GM15510 (cell line): ENCODE results near the gene FOXC2.

Experiments
- POLR2A ChIP-seq: IDR thresholded peaks from 3 replicates; pipeline ENCODE4 v1.6.1; 2011; ENCODE audit warnings: borderline replicate concordance; ENCODE audit not compliant: insufficient read length; ENCODE audit errors: extremely low read depth

FOXC2 gene

GRCh38 chr16:86598607-86599565 is 32.3 kb downstream of the FOXC2 start:
- TF ChIP-seq POLR2A: no peak

- TF ChIP-seq POLR2A: no peak
Observed at GRCh38 chr16:86601356-86601755, 34.7 kb downstream of the FOXC2 start.

GRCh38 chr16:86602521-86602920 is 35.9 kb downstream of the FOXC2 start:
- no peak for TF ChIP-seq POLR2A

GRCh38 chr16:86604436-86605193 is 38.0 kb downstream of the FOXC2 start:
- no peak for TF ChIP-seq POLR2A

DNA sequence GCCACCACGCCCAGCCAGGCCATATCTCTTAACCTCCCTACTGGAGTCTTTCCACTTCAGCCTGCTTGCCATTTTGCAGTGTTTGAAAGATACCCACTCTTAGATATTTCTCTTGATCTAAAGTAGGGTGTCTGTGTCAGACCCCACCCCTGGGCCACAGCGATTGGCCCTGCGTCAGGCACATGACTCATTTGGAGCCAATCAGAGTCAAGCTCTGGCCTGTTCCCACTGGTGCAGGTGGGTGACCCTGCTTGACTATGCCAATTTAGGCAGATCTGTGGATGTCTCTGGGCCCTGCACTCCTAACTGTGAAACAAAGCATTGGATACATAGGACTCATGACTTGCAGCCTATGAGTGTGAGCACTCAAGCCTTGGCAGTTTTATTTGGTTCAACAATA is 39.3 kb downstream of the FOXC2 start:
- no peak for TF ChIP-seq POLR2A

GRCh38 chr16:86608301-86608747 is 41.7 kb downstream of the FOXC2 start:
- no peak for TF ChIP-seq POLR2A

- TF ChIP-seq POLR2A: no peak
Observed at GRCh38 chr16:86609115-86609514, 42.5 kb downstream of the FOXC2 start.

DNA sequence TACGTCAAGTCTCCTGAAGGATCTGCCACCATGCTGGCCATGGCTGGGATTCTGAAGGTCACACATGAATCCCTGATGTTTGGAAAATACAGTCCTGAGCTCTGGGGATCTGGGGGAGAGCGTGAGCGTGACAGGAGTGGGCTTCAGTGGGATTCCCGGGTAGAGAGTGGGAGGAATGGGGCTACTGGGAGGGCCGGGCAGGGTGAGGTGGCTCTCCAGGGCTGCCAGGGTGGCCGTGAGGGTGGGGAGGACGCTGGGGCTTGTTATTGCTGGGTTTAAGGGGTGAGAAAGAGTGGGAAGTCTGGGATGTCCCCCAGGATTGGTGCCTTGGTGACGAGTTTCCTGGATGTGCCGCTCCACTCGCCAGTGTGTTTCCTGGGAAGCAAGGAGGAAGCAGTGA is 43.0 kb downstream of the FOXC2 start:
- no peak for TF ChIP-seq POLR2A

DNA sequence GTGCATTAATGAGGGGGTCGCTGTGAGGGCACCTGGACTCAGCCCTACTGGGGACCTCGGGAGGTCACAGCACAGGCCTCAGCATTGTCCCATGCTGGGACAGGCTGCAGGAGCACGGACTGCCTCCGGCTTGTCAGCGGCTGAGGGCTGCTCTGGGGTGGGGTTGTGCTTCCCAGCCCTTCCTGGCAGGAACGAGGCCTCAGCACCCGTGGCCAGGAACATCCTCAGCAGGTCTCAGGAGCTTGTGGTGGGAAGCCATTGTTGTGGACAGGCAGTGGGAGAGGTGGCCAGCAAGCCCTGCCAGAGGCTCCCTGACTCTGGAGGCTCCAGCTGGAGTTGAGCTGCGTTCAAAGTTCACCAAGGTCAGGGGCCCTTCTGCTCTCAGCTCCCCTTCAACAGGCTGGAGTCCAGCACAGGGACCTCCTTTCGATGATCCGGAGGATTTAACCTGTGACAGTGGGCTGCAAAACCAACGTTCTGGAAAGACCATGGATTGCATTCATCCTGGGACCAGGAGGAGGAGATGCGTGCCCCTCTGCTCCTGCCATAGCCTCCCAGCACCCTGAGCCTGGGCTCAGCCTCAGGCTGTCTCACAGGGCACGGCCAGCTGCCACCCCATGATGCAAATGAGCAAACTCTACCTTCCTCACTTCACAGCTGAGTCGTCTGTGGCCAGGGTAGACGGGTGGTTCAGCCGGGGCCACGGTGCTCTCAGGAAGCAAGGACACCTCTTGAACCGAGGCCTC is 44.3 kb downstream of the FOXC2 start:
- TF ChIP-seq POLR2A: no peak

- TF ChIP-seq POLR2A: no peak
Observed at GRCh38 chr16:86611525-86611855, 44.9 kb downstream of the FOXC2 start.

- TF ChIP-seq POLR2A: no peak
Observed at GRCh38 chr16:86611941-86612340, 45.3 kb downstream of the FOXC2 start.

GRCh38 chr16:86614699-86615098 is 48.1 kb downstream of the FOXC2 start:
- no peak for TF ChIP-seq POLR2A

DNA sequence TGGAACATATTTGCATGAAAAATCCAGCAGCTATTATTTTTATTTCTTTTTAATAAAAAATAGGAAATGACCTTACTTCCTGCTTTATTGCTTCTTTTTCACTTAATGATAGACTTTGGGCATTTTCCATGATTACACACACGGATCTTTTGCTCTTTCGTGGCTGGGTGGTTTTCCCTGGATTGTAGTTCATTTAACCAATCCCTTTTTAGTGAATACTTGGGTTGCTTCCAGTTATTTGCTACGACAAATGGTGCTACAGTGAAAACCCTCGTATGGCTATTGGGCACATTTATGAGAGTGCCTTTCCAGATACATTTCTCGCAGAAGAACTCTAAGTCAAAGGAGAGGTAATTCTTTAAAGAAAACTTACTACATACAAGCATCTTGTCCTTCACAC is 50.3 kb downstream of the FOXC2 start:
- TF ChIP-seq POLR2A: no peak

DNA sequence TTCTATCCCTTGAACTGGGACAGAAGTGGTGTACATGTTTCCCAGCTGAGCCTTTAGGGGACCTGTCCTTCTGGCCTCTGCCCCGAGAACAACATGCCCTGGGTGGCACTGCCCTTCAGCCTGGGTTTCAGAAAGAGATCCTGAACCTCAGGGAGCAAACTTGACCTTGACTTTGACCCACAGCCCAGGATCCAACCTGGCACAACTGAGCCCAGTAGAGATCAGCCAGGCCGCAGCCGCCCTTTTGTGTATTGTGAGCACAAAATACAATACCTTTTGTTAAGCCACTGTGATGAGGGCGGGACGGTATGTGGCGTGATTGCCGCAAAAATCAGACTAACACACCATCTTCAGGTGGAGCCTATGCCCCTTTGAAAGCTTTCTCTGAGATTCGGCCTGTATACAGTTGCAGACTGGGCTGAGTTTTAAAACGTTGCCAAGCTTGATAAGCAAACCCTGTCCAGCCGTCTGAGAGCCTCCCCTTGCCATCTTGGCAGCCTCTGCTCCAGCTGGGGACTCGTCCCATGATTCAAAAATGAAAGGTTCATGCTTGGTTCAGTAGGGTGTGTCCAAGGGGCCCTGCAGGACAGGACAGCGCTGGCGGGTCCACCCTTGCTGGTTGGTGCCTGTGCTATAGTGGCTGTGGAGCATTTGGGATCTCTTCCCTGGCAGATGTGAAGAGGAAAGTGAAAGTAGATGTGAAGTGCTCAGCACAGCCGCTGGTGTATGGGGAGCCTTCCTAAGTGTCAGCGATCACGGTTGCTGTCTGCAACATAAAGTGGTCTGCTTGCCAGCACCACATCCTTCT is 52.0 kb downstream of the FOXC2 start:
- no peak for TF ChIP-seq POLR2A
